ENCODE results near the gene NFATC3. TPM values are rescaled to one million over a fixed set of nuclear protein-coding genes. Genes with fewer than 3 reads are reported as not detected.

The NFATC3 gene
- total RNA-seq, 1 experiment from 2014 or later = 33.0 TPM

DNA sequence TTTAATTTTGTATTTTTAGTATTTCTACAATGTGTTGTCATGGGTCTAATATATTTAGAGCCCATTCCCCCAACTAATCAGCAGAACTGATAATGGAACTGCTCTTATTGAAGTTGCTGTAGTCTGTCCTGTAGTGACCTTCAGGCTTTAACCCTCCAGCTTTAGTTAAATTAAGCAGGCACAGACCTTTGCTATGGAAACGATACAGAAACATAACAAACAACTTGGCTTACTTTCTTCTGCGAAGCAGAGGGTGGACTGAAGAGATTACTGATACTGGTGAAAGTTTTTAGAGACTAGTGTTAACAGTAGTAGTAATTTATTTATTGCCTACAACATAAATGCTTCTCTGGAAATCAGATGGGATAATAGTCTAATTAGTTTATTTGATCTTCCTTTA, 61.4 kb downstream of the NFATC3 start:
- H3K4ac ChIP-seq (ENCODE audit: low read depth, low read length) = no peak overlapping the region

More for the DNA sequence above, 61.4 kb downstream of the NFATC3 start:
- Histone ChIP-seq H3K18ac (ENCODE audit: insufficient read length, low read depth, low read length) (no peak overlapping the region), H3K4me2 (ENCODE audit: insufficient read depth, insufficient read length, low read length) (no peak overlapping the region), H2AFZ (ENCODE audit: low read length) (no peak overlapping the region), H3K23ac (ENCODE audit: insufficient read length, low read depth, low read length) (no peak overlapping the region), H3K4me1 (ENCODE audit: insufficient read depth, low read length) (no peaks in the 10 kb centered on the region), H2BK5ac (ENCODE audit: insufficient read length, low read length) (no peak overlapping the region), H3K9me3 (ENCODE audit: control insufficient read depth, low read depth, low read length) (no peaks in the 10 kb centered on the region), H3K79me2 (ENCODE audit: insufficient read depth, low read length) (no peaks in the 10 kb centered on the region), H3K27ac (ENCODE audit: insufficient read length, low read depth, low read length) (no peak overlapping the region), H3K14ac (ENCODE audit: insufficient read depth, low read length) (no peak overlapping the region), H2AK5ac (ENCODE audit: insufficient read length, low read length) (no peak overlapping the region), H2BK15ac (ENCODE audit: low read depth, low read length) (no peak overlapping the region), H3K9ac (ENCODE audit: extremely low read depth, insufficient read length, low read length) (no peak overlapping the region), H3T11ph (ENCODE audit: low read length) (no peak overlapping the region), H3K23me2 (ENCODE audit: insufficient read length, low read depth, low read length, poor library complexity, severe bottlenecking) (no peaks in the 10 kb centered on the region), H3K27me3 (ENCODE audit: insufficient read depth, low read length) (no peaks in the 10 kb centered on the region), H2BK120ac (ENCODE audit: low read depth, low read length, poor library complexity, severe bottlenecking) (no peak overlapping the region), H4K8ac (replicated peaks; ENCODE audit: insufficient read length, low read depth, low read length) (no peak overlapping the region), H2BK12ac (ENCODE audit: insufficient read length, low read depth, low read length) (no peak overlapping the region), H2BK20ac (ENCODE audit: low read depth, low read length, poor library complexity, severe bottlenecking) (no peak overlapping the region), H4K20me1 (ENCODE audit: control insufficient read depth, insufficient read depth, insufficient read length) (no peaks in the 10 kb centered on the region), H4K91ac (ENCODE audit: insufficient read length, low read depth, low read length) (no peak overlapping the region), H4K5ac (ENCODE audit: insufficient read length, low read depth, low read length) (no peak overlapping the region), H3K56ac (ENCODE audit: insufficient read length, low read depth, low read length) (no peak overlapping the region), H3K79me1 (ENCODE audit: insufficient read depth, low read depth, low read length, poor library complexity, severe bottlenecking) (no peaks in the 10 kb centered on the region)
- H3K27me3 Mint-ChIP-seq (ENCODE audit: low read depth) = no peaks in the 10 kb centered on the region
- no peak for DNase-seq
- TF ChIP-seq, protein P1, sequence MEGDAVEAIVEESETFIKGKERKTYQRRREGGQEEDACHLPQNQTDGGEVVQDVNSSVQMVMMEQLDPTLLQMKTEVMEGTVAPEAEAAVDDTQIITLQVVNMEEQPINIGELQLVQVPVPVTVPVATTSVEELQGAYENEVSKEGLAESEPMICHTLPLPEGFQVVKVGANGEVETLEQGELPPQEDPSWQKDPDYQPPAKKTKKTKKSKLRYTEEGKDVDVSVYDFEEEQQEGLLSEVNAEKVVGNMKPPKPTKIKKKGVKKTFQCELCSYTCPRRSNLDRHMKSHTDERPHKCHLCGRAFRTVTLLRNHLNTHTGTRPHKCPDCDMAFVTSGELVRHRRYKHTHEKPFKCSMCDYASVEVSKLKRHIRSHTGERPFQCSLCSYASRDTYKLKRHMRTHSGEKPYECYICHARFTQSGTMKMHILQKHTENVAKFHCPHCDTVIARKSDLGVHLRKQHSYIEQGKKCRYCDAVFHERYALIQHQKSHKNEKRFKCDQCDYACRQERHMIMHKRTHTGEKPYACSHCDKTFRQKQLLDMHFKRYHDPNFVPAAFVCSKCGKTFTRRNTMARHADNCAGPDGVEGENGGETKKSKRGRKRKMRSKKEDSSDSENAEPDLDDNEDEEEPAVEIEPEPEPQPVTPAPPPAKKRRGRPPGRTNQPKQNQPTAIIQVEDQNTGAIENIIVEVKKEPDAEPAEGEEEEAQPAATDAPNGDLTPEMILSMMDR (conservative IDR thresholded peaks at IDR 0.05) = no peak
- H3K27ac Mint-ChIP-seq = no peak overlapping the region; a peak in 1 of 7 replicates
- WGBS (ENCODE audit: extremely low coverage, insufficient read length, low lambda C conversion rate) = no CpG with 5 or more reads among the region's 2 CpGs
- no peaks in the 10 kb centered on the region for H3K9me3 Mint-ChIP-seq
- H3K4me3 Mint-ChIP-seq = no peak overlapping the region
- H3K36me3 Mint-ChIP-seq (ENCODE audit: insufficient read depth in 1 of 3, low read depth in 3 of 3) = no peaks in the 10 kb centered on the region; a peak in 1 of 7 replicates
- H3K4me1 Mint-ChIP-seq = no peaks in the 10 kb centered on the region; a peak in 1 of 4 replicates
